Endodermal cell (in vitro differentiated cells): ENCODE measurements around the gene SPDYE16. TPM values are rescaled to one million over a fixed set of nuclear protein-coding genes. Genes with fewer than 3 reads are reported as not detected.
"Not testable (repeated sequence)": the region's sequence is repeated elsewhere in the genome, so short reads cannot be mapped to it uniquely, and the experiment has no call there.

Source experiments
- DNase-seq: peaks from one replicate; pipeline ENCODE4 v3.0.0-alpha.2; 2017
- H3K27ac ChIP-seq: 2 replicates; pipeline ENCODE4 v1.5.1; 2013; ENCODE audit warnings: mild to moderate bottlenecking, low read depth, low read length, moderate library complexity
- H3K27me3 ChIP-seq: 2 replicates; pipeline ENCODE4 v1.6.1; 2013; ENCODE audit warnings: mild to moderate bottlenecking, low read length, moderate library complexity; ENCODE audit not compliant: insufficient read depth, control insufficient read depth, poor library complexity, severe bottlenecking
- H3K36me3 ChIP-seq: 2 replicates; pipeline ENCODE4 v1.7.0; 2013; ENCODE audit warnings: mild to moderate bottlenecking, low read length, moderate library complexity; ENCODE audit not compliant: control insufficient read depth, insufficient read depth
- H3K4me1 ChIP-seq: one replicate; pipeline ENCODE4 v1.7.0; 2013; ENCODE audit warnings: low read length; ENCODE audit not compliant: control insufficient read depth, insufficient read depth
- H3K4me3 ChIP-seq: 2 replicates; pipeline ENCODE4 v1.5.1; 2013; ENCODE audit warnings: mild to moderate bottlenecking, low read length, moderate library complexity
- H3K9ac ChIP-seq: 2 replicates; pipeline ENCODE4 v1.6.1; 2013; ENCODE audit warnings: mild to moderate bottlenecking, low read length, moderate library complexity; ENCODE audit not compliant: poor library complexity, severe bottlenecking; ENCODE audit errors: extremely low read depth
- H3K9me3 ChIP-seq: 2 replicates; pipeline ENCODE4 v1.6.1; 2013; ENCODE audit warnings: mild to moderate bottlenecking, low read length, moderate library complexity; ENCODE audit not compliant: control insufficient read depth
- H3K27ac Mint-ChIP-seq: 2 replicates; pipeline ENCODE4 v1.8.0; 2020; ENCODE audit warnings: mixed read lengths
- H3K27me3 Mint-ChIP-seq: 2 replicates; pipeline ENCODE4 v1.8.0; 2021; ENCODE audit warnings: mild to moderate bottlenecking, mixed read lengths; ENCODE audit not compliant: insufficient read depth
- H3K36me3 Mint-ChIP-seq: 2 replicates; pipeline ENCODE4 v1.8.0; 2020; ENCODE audit warnings: low read depth, mixed read lengths
- H3K4me1 Mint-ChIP-seq: 2 replicates; pipeline ENCODE4 v1.8.0; 2020; ENCODE audit warnings: mixed read lengths
- H3K4me3 Mint-ChIP-seq: 2 replicates; pipeline ENCODE4 v1.8.0; 2020; ENCODE audit warnings: mild to moderate bottlenecking, moderate library complexity, mixed read lengths
- H3K9me3 Mint-ChIP-seq: 2 replicates; pipeline ENCODE4 v1.8.0; 2020; ENCODE audit warnings: mild to moderate bottlenecking, mixed read lengths
- WGBS, 2 experiments: methylation state at CpG; one replicate each; pipeline versions ENCODE4 v1.1.5 to v1.1.7; 2013; ENCODE audit warnings: missing lambda C conversion rate in 2 of 2, mixed read lengths in 1 of 2; ENCODE audit not compliant: insufficient coverage in 1 of 2, insufficient read length in 1 of 2; 5-methylcytosine and 5-hydroxymethylcytosine counted together
- total RNA-seq, 2 donors: library from RNA; stranded (reverse); fragmentation: NEBNext Ultra II Directional in 1 of 2; extraction: Animal tissue kit (Norgen Biotek cat#: 25700) in 1 of 2; gene quantifications; 2 replicates in 1 of 2; 3 replicates in 1 of 2; pipeline ENCODE4 v1.2.1, GENCODE V29; 2021

The SPDYE16 gene
- total RNA-seq, 2 donors from 2014 or later = 0.37 TPM; not detected in 1

DNA sequence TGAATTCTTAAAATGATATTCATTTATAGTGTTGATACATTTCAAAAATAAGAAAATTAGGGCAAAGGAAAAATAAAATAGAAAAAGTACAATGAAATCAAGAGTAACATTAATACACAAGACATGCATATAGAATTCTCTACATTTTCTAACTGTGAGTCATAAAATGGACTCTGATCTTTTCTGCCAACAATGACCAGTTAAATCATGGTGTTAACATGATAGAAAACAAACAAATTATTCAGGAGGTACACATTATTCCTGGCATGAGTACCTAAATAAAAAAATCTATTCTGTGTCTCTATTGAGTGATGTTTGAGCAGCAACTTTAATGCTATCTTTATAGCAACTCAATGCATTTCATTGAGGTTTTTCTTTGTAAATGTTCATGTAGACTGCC, 25.6 kb upstream of the SPDYE16 start:
- not testable (repeated sequence) for H3K4me1 Mint-ChIP-seq, H3K4me3 Mint-ChIP-seq, H3K9ac ChIP-seq, DNase-seq, H3K27me3 ChIP-seq, H3K4me3 ChIP-seq, H3K4me1 ChIP-seq, H3K27ac ChIP-seq, H3K27me3 Mint-ChIP-seq, H3K27ac Mint-ChIP-seq
- Histone ChIP-seq H3K36me3 (peaks cover 18% of the 10 kb centered on the region), H3K9me3 (peaks cover 12% of the 10 kb centered on the region)
- Mint-ChIP-seq H3K36me3 (peaks cover 32% of the 10 kb centered on the region), H3K9me3 (peaks cover 34% of the 10 kb centered on the region)

GRCh38 chr7:76567753-76568152, 24.7 kb upstream of the SPDYE16 start:
- H3K9ac ChIP-seq, H3K4me1 ChIP-seq, H3K27me3 Mint-ChIP-seq, H3K4me1 Mint-ChIP-seq, H3K27ac ChIP-seq, H3K4me3 Mint-ChIP-seq, H3K27ac Mint-ChIP-seq, DNase-seq, H3K27me3 ChIP-seq: not testable (repeated sequence)
- peaks cover 18% of the 10 kb centered on the region for H3K36me3 ChIP-seq
- peaks cover 12% of the 10 kb centered on the region for H3K9me3 ChIP-seq
- Mint-ChIP-seq H3K36me3 (peaks cover 33% of the 10 kb centered on the region), H3K9me3 (peaks cover 35% of the 10 kb centered on the region)
- peak overlapping the region; percentile 29 for H3K4me3 ChIP-seq

DNA sequence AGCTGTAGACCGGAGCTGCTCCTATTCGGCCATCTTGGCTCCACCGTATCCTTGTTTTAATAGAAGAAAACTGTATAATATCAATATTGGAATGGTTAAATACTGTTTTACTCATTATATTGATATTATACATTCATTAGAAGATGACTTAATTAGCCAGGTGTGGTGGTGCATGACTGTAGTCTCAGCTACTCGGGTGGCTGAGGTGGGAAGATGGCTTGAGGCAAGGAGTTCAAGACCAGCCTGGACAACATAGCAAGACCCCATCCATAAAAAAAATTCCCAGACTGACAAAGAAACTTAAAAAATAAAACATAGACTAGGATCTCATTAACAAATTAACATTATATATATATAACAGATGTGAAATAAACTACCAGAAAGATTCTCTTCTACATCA, 24.2 kb upstream of the SPDYE16 start:
- peaks cover 12% of the 10 kb centered on the region for H3K9me3 ChIP-seq
- not testable (repeated sequence) for H3K4me1 ChIP-seq, H3K27ac Mint-ChIP-seq, H3K4me1 Mint-ChIP-seq, H3K27me3 ChIP-seq, H3K27me3 Mint-ChIP-seq, DNase-seq, H3K27ac ChIP-seq, H3K4me3 Mint-ChIP-seq, H3K9ac ChIP-seq
- 92% methylated on average over 1 of the region's 4 CpGs; no CpG with 5 or more reads in 1 of the 2 experiments for WGBS, 2 experiments
- Mint-ChIP-seq H3K9me3 (peaks cover 38% of the 10 kb centered on the region), H3K36me3 (peaks cover 36% of the 10 kb centered on the region)
- H3K36me3 ChIP-seq = peaks cover 18% of the 10 kb centered on the region
- H3K4me3 ChIP-seq = peak overlapping the region; percentile 29

- not testable (repeated sequence) for H3K4me1 Mint-ChIP-seq, H3K27me3 ChIP-seq, DNase-seq, H3K4me3 Mint-ChIP-seq, H3K27me3 Mint-ChIP-seq, H3K4me3 ChIP-seq, H3K9ac ChIP-seq, H3K27ac ChIP-seq, H3K27ac Mint-ChIP-seq, H3K4me1 ChIP-seq
- Mint-ChIP-seq H3K36me3 (peaks cover 39% of the 10 kb centered on the region), H3K9me3 (peaks cover 43% of the 10 kb centered on the region)
- H3K36me3 ChIP-seq = peaks cover 12% of the 10 kb centered on the region
- WGBS, 2 experiments = 100% methylated on average over 2 of the region's 3 CpGs; no CpG with 5 or more reads in 1 of the 2 experiments
- H3K9me3 ChIP-seq = peaks cover 12% of the 10 kb centered on the region
Observed at GRCh38 chr7:76565001-76565400, 21.9 kb upstream of the SPDYE16 start.

GRCh38 chr7:76561342-76561741, 18.2 kb upstream of the SPDYE16 start:
- not testable (repeated sequence) for H3K27ac Mint-ChIP-seq, H3K4me3 Mint-ChIP-seq, DNase-seq, H3K9ac ChIP-seq, H3K27me3 ChIP-seq, H3K9me3 ChIP-seq, H3K4me1 Mint-ChIP-seq, H3K4me1 ChIP-seq, H3K27ac ChIP-seq, H3K4me3 ChIP-seq, H3K27me3 Mint-ChIP-seq, H3K36me3 ChIP-seq
- Mint-ChIP-seq H3K9me3 (peaks cover 28% of the 10 kb centered on the region), H3K36me3 (peaks cover 26% of the 10 kb centered on the region)
- WGBS, 2 experiments = 96% methylated on average over 3 of the region's 3 CpGs; no CpG with 5 or more reads in 1 of the 2 experiments

- Mint-ChIP-seq H3K36me3 (peaks cover 19% of the 10 kb centered on the region), H3K9me3 (peaks cover 18% of the 10 kb centered on the region)
- WGBS, 2 experiments = 91% methylated on average over 4 of the region's 4 CpGs; no CpG with 5 or more reads in 1 of the 2 experiments
- not testable (repeated sequence) for H3K27ac ChIP-seq, DNase-seq, H3K9me3 ChIP-seq, H3K27ac Mint-ChIP-seq, H3K4me1 Mint-ChIP-seq, H3K27me3 ChIP-seq, H3K4me1 ChIP-seq, H3K9ac ChIP-seq, H3K27me3 Mint-ChIP-seq, H3K36me3 ChIP-seq, H3K4me3 Mint-ChIP-seq, H3K4me3 ChIP-seq
Observed at GRCh38 chr7:76560157-76560556, 17.1 kb upstream of the SPDYE16 start.

GRCh38 chr7:76559685-76560084, 16.6 kb upstream of the SPDYE16 start:
- Mint-ChIP-seq H3K36me3 (peaks cover 21% of the 10 kb centered on the region), H3K9me3 (peaks cover 17% of the 10 kb centered on the region)
- 89% methylated on average over 1 of the region's 6 CpGs; no CpG with 5 or more reads in 1 of the 2 experiments for WGBS, 2 experiments
- DNase-seq, H3K4me1 ChIP-seq, H3K27ac ChIP-seq, H3K4me3 Mint-ChIP-seq, H3K27ac Mint-ChIP-seq, H3K9me3 ChIP-seq, H3K27me3 ChIP-seq, H3K4me1 Mint-ChIP-seq, H3K4me3 ChIP-seq, H3K36me3 ChIP-seq, H3K27me3 Mint-ChIP-seq, H3K9ac ChIP-seq: not testable (repeated sequence)
